Naive thymus-derived CD4-positive, alpha-beta T cell (primary cell): ENCODE results near the gene SPATA32. TPM values are rescaled to one million over a fixed set of nuclear protein-coding genes. Genes with fewer than 3 reads are reported as not detected.
"Not testable (repeated sequence)": the region's sequence is repeated elsewhere in the genome, so short reads cannot be mapped to it uniquely, and the experiment has no call there.

Experiments used
- ATAC-seq: fragments of 150-1000 bp; cut with Tn5 transposase; 2 replicates; pipeline ENCODE4 v1.10.0; 2021; ENCODE audit warnings: mild to moderate bottlenecking, moderate library complexity
- CTCF ChIA-PET: fragments of 350-600 bp; sonication (Branson Sonifier 250); formaldehyde crosslinking; loops from one replicate; lab custom pipeline; 2021; ENCODE audit warnings: antibody characterized with exemption; lab: Charles Lee
- POLR2A ChIA-PET: fragments of 350-600 bp; sonication (Branson Sonifier 250); formaldehyde crosslinking; loops from one replicate; lab custom pipeline; 2021; ENCODE audit warnings: antibody characterized with exemption, inconsistent platforms; lab: Charles Lee
- DNase-seq, 9 donors: peaks; one replicate each; pipeline versions ENCODE4 v3.0.0 to v3.0.0-alpha.2; 2020 to 2022; ENCODE audit warnings: mixed read lengths in 1 of 9
- H3K27ac ChIP-seq: one replicate; pipeline ENCODE4 v1.7.0; 2013; ENCODE audit warnings: mild to moderate bottlenecking, low read depth, low read length, moderate library complexity
- H3K27me3 ChIP-seq, 2 donors: one replicate each; pipeline ENCODE4 v1.7.0; 2013; ENCODE audit warnings: low read length in 2 of 2, mild to moderate bottlenecking in 2 of 2, moderate library complexity in 2 of 2; ENCODE audit not compliant: control insufficient read depth in 2 of 2, insufficient read depth in 2 of 2
- H3K36me3 ChIP-seq, 3 experiments: 1 replicate in 2 of 3; 2 replicates in 1 of 3; pipeline ENCODE4 v1.7.0; 2013; ENCODE audit warnings: low read length in 3 of 3, mild to moderate bottlenecking in 3 of 3, moderate library complexity in 1 of 3; ENCODE audit not compliant: insufficient read depth in 3 of 3, control insufficient read depth in 2 of 3
- H3K4me1 ChIP-seq, 2 donors: one replicate each; pipeline ENCODE4 v1.7.0; 2013; ENCODE audit warnings: low read length in 2 of 2, mild to moderate bottlenecking in 2 of 2, moderate library complexity in 1 of 2; ENCODE audit not compliant: control insufficient read depth in 2 of 2, insufficient read depth in 2 of 2
- H3K4me3 ChIP-seq: 2 replicates; pipeline ENCODE4 v1.7.0; 2013; ENCODE audit warnings: mild to moderate bottlenecking, low read length
- H3K9me3 ChIP-seq, 3 experiments: 1 replicate in 2 of 3; 2 replicates in 1 of 3; pipeline ENCODE4 v1.7.0; 2013; ENCODE audit warnings: low read length in 3 of 3; ENCODE audit not compliant: control insufficient read depth in 2 of 3
- H3K27ac Mint-ChIP-seq, 9 donors: one replicate each; pipeline ENCODE4 v1.8.0; 2020 to 2022; ENCODE audit warnings: mixed read lengths in 9 of 9, mild to moderate bottlenecking in 8 of 9, moderate library complexity in 5 of 9, inconsistent platforms in 2 of 9
- H3K27me3 Mint-ChIP-seq, 5 donors: one replicate each; pipeline ENCODE4 v1.8.0; 2021 to 2022; ENCODE audit warnings: mixed read lengths in 5 of 5, mild to moderate bottlenecking in 1 of 5
- H3K36me3 Mint-ChIP-seq, 5 donors: one replicate each; pipeline ENCODE4 v1.8.0; 2020 to 2022; ENCODE audit warnings: mixed read lengths in 5 of 5, mild to moderate bottlenecking in 3 of 5, inconsistent platforms in 1 of 5
- H3K4me1 Mint-ChIP-seq, 7 donors: one replicate each; pipeline ENCODE4 v1.8.0; 2020 to 2022; ENCODE audit warnings: mixed read lengths in 7 of 7, mild to moderate bottlenecking in 3 of 7, inconsistent platforms in 1 of 7
- H3K4me3 Mint-ChIP-seq, 10 donors: one replicate each; pipeline ENCODE4 v1.8.0; 2020 to 2022; ENCODE audit warnings: mild to moderate bottlenecking in 10 of 10, mixed read lengths in 10 of 10, moderate library complexity in 6 of 10, inconsistent platforms in 2 of 10
- H3K9me3 Mint-ChIP-seq, 11 donors: one replicate each; pipeline ENCODE4 v1.8.0; 2020 to 2022; ENCODE audit warnings: mixed read lengths in 11 of 11, mild to moderate bottlenecking in 4 of 11, inconsistent platforms in 1 of 11, moderate library complexity in 1 of 11
- intact Hi-C, 2 donors: fragments of 100-400 bp; cut with micrococcal nuclease; formaldehyde crosslinking; loops; one replicate each; pipeline ENCODE4 v1.15.1; 2023
- polyA plus RNA-seq, 2 donors: library from polyadenylated mRNA; unstranded; fragments of 300-500 nt; fragmentation: Illumina TruSeq; gene quantifications; one replicate each; pipeline ENCODE4 v1.2.3, GENCODE V29; 2021
- total RNA-seq, 6 experiments: library from RNA in 5 of 6; stranded (reverse) in 5 of 6; gene quantifications; 1 replicate in 5 of 6; 2 replicates in 1 of 6; pipeline ENCODE4 v1.2.3 and lab custom pipeline; 2021 to 2026

SPATA32 gene
- total and polyA plus RNA-seq, 7 experiments from 2014 or later: 0.12 to 1.1 (median 0.45) TPM; not detected in 1

DNA sequence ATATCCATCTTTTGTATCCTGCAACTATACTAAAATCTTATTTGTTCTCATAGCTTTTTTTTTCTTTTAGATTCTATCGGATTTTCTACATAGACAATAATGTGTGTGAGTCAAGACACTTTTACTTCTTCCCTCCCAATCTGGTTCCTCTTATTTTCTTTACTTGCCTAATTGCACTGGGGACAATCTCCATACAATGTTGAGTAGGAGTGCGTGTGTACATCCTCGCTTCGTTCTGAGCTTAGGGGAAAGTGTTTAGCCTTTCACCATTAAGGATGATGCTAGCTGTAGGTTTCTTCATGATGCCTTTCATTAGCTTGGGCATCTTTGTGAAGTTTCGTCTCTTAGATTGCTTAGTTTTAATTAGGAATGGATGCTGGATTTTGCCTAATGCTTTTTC, 2.9 kb downstream of the SPATA32 start:
- Histone ChIP-seq H3K27me3 (no peaks in the 10 kb centered on the region), H3K4me1 (peaks cover 10 to 45% of the 10 kb centered on the region in 2 donors), H3K27ac (no peak overlapping the region), H3K36me3 (peaks cover 0 to 12% (median 0%) of the 10 kb centered on the region in 3 experiments), H3K4me3 (no peak overlapping the region), H3K9me3 (no peaks in the 10 kb centered on the region)
- peak overlapping the region in 1 of 10 donors; percentile 1 for H3K4me3 Mint-ChIP-seq
- intact Hi-C loops: no loop called here
- DNase-seq (no peak), ATAC-seq (no peak)
- ChIA-PET POLR2A (interaction anchor here (1.1 to 34.3 kb wide), 4 partner anchors 10 to 34 kb away, joined by 4 to 851 read pairs (median 10); partner anchors contain the start of gene FMNL1), CTCF (interaction anchor here (0.7 to 2.9 kb wide), 5 partner anchors 10 to 25 kb away, joined by 3 to 8 read pairs (median 4); no protein-coding TSS in a partner anchor)
- peak overlapping the region in 6 of 9 donors; percentile 17 to 60 (median 38) for H3K27ac Mint-ChIP-seq
- H3K4me1 Mint-ChIP-seq: peaks cover 40 to 79% (median 65%) of the 10 kb centered on the region in 7 donors
- H3K36me3 Mint-ChIP-seq: peaks cover 0 to 5% (median 0%) of the 10 kb centered on the region in 5 donors
- no peaks in the 10 kb centered on the region for H3K27me3 Mint-ChIP-seq
- H3K9me3 Mint-ChIP-seq: no peaks in the 10 kb centered on the region

DNA sequence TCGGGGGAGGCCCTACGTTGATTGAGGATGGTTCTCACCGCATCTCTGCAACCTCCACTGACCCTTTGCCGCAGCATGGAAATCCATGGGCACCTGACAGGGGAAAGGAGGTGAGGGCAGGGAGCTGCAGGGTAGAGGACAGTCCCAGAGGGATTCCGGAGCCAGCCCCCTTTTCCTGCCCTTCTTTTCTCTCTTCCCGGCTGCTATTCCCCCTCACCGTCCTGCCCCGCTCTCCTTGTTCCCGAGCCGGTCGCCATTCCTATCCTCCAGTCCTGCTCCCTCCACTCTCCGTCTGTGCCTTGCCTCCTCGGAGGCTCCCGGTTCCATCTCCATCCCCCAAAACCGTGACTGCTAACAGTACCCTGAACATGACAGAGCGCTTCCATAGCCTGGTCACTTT, 4.8 kb downstream of the SPATA32 start:
- Histone ChIP-seq H3K36me3 (peaks cover 0 to 6% (median 0%) of the 10 kb centered on the region in 3 experiments), H3K27me3 (no peaks in the 10 kb centered on the region), H3K4me3 (no peak overlapping the region), H3K27ac (no peak overlapping the region), H3K9me3 (no peaks in the 10 kb centered on the region), H3K4me1 (peaks cover 4 to 37% of the 10 kb centered on the region in 2 donors)
- H3K36me3 Mint-ChIP-seq: peaks cover 0 to 7% (median 0%) of the 10 kb centered on the region in 5 donors
- peaks cover 45 to 88% (median 78%) of the 10 kb centered on the region in 7 donors for H3K4me1 Mint-ChIP-seq
- no peak for DNase-seq
- H3K27ac Mint-ChIP-seq: peak overlapping the region in 7 of 9 donors; percentile 26 to 78 (median 72)
- intact Hi-C loops: no loop called here
- POLR2A ChIA-PET: interaction anchor here (3.0 to 34.3 kb wide), 2 partner anchors 9 to 32 kb away, joined by 16 to 851 read pairs; partner anchors contain the start of gene FMNL1
- peak overlapping the region in 4 of 10 donors; percentile 3 to 77 (median 48) for H3K4me3 Mint-ChIP-seq
- H3K9me3 Mint-ChIP-seq: no peaks in the 10 kb centered on the region
- H3K27me3 Mint-ChIP-seq: no peaks in the 10 kb centered on the region
- CTCF ChIA-PET: interaction anchor here (0.9 to 2.8 kb wide), 4 partner anchors 13 to 60 kb away, joined by 3 to 15 read pairs (median 6); no protein-coding TSS in a partner anchor
- no peak for ATAC-seq

DNA sequence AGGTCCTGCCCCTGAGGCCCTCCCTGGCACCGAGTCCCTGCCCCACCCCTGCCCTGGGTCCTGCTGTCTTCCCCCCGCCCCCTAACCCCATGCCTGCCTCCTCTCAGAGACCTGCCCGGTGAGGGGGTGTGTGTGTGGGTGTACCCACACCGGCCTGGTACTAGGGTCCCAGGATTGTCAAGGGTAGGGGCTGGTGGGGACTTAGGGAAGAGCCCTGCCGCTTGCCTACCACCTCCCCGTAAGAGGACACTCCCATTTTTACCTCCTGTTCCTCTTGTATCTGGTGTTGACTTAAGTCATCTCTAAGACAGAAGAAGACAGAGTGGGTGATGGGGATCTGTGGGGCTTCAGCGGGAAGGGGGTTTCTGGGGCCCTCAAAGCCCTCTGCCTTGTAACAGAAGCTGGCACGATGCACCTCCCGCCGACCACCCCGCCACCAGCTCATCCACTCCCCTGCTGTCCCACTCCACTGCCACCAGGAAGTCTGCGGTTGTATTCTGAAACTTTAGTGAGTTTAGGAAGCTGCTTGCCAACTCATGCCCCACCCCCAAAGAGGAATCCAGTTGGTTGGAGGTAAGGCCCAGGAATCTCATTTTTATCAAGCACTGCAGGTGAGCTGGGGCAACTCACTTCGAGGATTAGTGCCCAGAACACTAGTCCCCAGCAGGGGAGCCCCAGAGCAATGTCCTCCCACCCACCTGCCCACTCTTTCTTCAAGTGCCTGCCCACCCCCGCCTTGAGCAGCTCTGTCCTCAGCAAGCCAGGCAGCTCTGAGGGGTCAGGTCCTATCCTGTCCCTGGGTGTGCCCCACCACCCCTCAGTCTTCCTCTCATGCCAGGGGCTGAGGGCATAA, 5.6 kb downstream of the SPATA32 start:
- Histone ChIP-seq H3K4me3 (no peak overlapping the region), H3K27me3 (no peaks in the 10 kb centered on the region), H3K27ac (peak overlapping the region; percentile 44), H3K4me1 (peaks cover 3 to 34% of the 10 kb centered on the region in 2 donors), H3K36me3 (peaks cover 0 to 7% (median 2%) of the 10 kb centered on the region in 3 experiments), H3K9me3 (no peaks in the 10 kb centered on the region)
- Mint-ChIP-seq H3K36me3 (peaks cover 0 to 12% (median 0%) of the 10 kb centered on the region in 5 donors), H3K27ac (peak overlapping the region in 8 of 9 donors; percentile 25 to 89 (median 72)), H3K4me1 (peaks cover 44 to 92% (median 81%) of the 10 kb centered on the region in 7 donors), H3K27me3 (no peaks in the 10 kb centered on the region), H3K9me3 (no peaks in the 10 kb centered on the region), H3K4me3 (peak overlapping the region; percentile 12 to 82 (median 62))
- ChIA-PET POLR2A (interaction anchor here (34.3 kb wide), 1 partner anchor 31 kb away, joined by 851 read pairs; the partner anchor contains the start of gene FMNL1), CTCF (interaction anchor here (0.6 to 2.8 kb wide), 7 partner anchors 14 to 160 kb away, joined by 3 to 15 read pairs (median 4); no protein-coding TSS in a partner anchor)
- peak in 1 of 9 donors; percentile 27 for DNase-seq
- peak; percentile 65 for ATAC-seq
- intact Hi-C loops: no loop called here

DNA sequence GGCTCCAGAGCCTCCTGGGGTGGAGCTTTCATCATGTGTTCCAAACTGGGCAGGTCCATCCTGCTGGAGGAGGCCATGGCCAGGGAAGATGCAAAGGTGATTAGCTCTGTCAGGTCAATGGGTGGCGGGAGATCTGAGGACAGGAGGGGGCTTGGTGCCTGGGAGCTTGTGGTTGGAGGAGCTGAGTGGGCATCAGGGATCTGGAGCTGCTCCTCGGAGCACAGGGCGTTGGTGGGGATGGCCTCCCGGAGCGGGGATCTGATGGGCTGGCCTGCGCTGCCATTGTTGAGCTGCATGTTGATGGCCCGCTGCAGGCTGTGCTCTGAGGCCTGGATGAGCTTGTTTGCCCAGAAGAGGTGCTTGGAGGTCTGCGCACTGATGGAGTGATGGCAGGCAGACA, 6.5 kb downstream of the SPATA32 start:
- intact Hi-C loops: no loop called here
- H3K4me3 Mint-ChIP-seq: peak overlapping the region in 7 of 10 donors; percentile 2 to 78 (median 19)
- H3K27ac Mint-ChIP-seq: peak overlapping the region; percentile 53 to 95 (median 75)
- H3K27me3 ChIP-seq: no peaks in the 10 kb centered on the region
- H3K36me3 Mint-ChIP-seq: peaks cover 0 to 15% (median 0%) of the 10 kb centered on the region in 5 donors
- peaks cover 0 to 36% of the 10 kb centered on the region in 2 donors for H3K4me1 ChIP-seq
- peaks cover 42 to 92% (median 80%) of the 10 kb centered on the region in 7 donors for H3K4me1 Mint-ChIP-seq
- ATAC-seq: no peak
- no peak overlapping the region for H3K27ac ChIP-seq
- H3K27me3 Mint-ChIP-seq: no peaks in the 10 kb centered on the region
- H3K36me3 ChIP-seq: peaks cover 0 to 9% (median 2%) of the 10 kb centered on the region in 3 experiments
- H3K9me3 ChIP-seq: no peaks in the 10 kb centered on the region
- ChIA-PET CTCF (interaction anchor here (0.6 to 2.8 kb wide), 4 partner anchors 15 to 982 kb away, joined by 3 to 15 read pairs (median 6); no protein-coding TSS in a partner anchor), POLR2A (interaction anchor here (0.7 to 34.3 kb wide), 5 partner anchors 9 to 133 kb away, joined by 3 to 851 read pairs (median 3); partner anchors contain the start of gene FMNL1)
- peak in 1 of 9 donors; percentile 17 for DNase-seq
- no peaks in the 10 kb centered on the region for H3K9me3 Mint-ChIP-seq
- H3K4me3 ChIP-seq: no peak overlapping the region

DNA sequence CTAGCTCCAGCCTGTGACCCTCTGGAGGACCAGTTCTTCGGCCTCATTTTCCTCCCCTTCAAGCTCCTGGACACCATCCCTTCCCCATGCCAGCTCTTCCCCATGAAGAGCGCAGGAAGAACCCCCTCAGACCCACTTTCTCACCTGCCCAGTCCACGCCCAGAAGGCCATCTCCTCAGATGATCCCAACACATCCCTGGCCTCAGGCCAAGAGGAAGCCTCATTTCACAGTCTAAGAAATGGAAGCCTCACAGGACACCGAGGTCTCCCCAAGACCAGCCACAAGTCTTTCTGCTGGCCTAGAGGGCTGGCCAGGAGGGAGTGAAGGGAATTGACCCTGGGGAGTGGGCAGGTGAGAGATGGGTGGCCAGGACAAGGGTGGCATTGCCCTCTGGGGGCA, 8.0 kb downstream of the SPATA32 start:
- peak overlapping the region; percentile 55 to 88 (median 76) for H3K27ac Mint-ChIP-seq
- peaks cover 0 to 15% (median 0%) of the 10 kb centered on the region in 5 donors for H3K36me3 Mint-ChIP-seq
- ATAC-seq: no peak
- peaks cover 47 to 93% (median 82%) of the 10 kb centered on the region in 7 donors for H3K4me1 Mint-ChIP-seq
- no peaks in the 10 kb centered on the region for H3K27me3 Mint-ChIP-seq
- POLR2A ChIA-PET: interaction anchor here (1.2 to 34.3 kb wide), 3 partner anchors 24 to 58 kb away, joined by 3 to 851 read pairs (median 3); partner anchors contain the start of gene FMNL1
- intact Hi-C loops: no loop called here
- H3K4me3 Mint-ChIP-seq: peak overlapping the region in 5 of 10 donors; percentile 19 to 93 (median 43)
- no peak for DNase-seq
- no peaks in the 10 kb centered on the region for H3K9me3 ChIP-seq
- H3K9me3 Mint-ChIP-seq: no peaks in the 10 kb centered on the region
- peak overlapping the region; percentile 35 for H3K27ac ChIP-seq
- no peaks in the 10 kb centered on the region for H3K27me3 ChIP-seq
- no peak overlapping the region for H3K4me3 ChIP-seq
- H3K4me1 ChIP-seq: peaks cover 4 to 50% of the 10 kb centered on the region in 2 donors
- H3K36me3 ChIP-seq: peaks cover 2 to 18% (median 5%) of the 10 kb centered on the region in 3 experiments
- CTCF ChIA-PET: interaction anchor here (1.0 to 1.1 kb wide), 2 partner anchors 22 to 132 kb away, joined by 3 read pairs; no protein-coding TSS in a partner anchor

DNA sequence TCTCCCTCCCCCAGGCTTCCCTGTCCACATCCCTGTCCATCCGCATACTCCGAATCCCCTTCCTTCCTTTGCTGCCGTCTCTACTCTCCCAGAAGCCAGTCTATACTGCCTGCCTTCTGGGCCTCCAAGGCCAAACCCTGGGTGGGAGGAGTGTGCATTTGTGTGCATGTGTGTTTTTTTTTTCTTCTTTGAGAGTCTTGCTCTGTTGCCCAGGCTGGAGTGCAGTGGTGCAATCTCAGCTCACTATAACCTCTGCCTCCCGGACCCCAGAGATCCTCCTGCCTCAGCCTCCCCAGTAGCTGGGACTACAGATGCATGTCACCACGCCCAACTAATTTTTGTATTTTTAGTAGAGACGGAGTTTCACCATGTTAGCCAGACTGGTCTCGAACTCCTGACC, 8.7 kb downstream of the SPATA32 start:
- H3K27me3 ChIP-seq, H3K4me3 ChIP-seq, H3K27me3 Mint-ChIP-seq, ATAC-seq, intact Hi-C loops, H3K9me3 Mint-ChIP-seq, H3K9me3 ChIP-seq: not testable (repeated sequence)
- Mint-ChIP-seq H3K4me3 (peak overlapping the region in 6 of 10 donors; percentile 5 to 93 (median 30)), H3K36me3 (peaks cover 0 to 19% (median 0%) of the 10 kb centered on the region in 5 donors), H3K27ac (peak overlapping the region in 8 of 9 donors; percentile 25 to 95 (median 78)), H3K4me1 (peaks cover 47 to 93% (median 84%) of the 10 kb centered on the region in 7 donors)
- POLR2A ChIA-PET: interaction anchor here (1.2 to 34.3 kb wide), 3 partner anchors 25 to 59 kb away, joined by 3 to 851 read pairs (median 3); partner anchors contain the start of gene FMNL1
- Histone ChIP-seq H3K36me3 (peaks cover 2 to 18% (median 5%) of the 10 kb centered on the region in 3 experiments), H3K27ac (peak overlapping the region; percentile 38), H3K4me1 (peaks cover 11 to 52% of the 10 kb centered on the region in 2 donors)
- CTCF ChIA-PET: interaction anchor here (1.1 kb wide), 1 partner anchor 23 kb away, joined by 3 read pairs; no protein-coding TSS in a partner anchor
- peak in 1 of 9 donors; percentile 19 for DNase-seq
